GM21423 (cell line): ENCODE measurements around the gene FNDC3B.
"Not testable (repeated sequence)": the region's sequence is repeated elsewhere in the genome, so short reads cannot be mapped to it uniquely, and the experiment has no call there.

Experiments
- ATAC-seq: cut with Tn5 transposase; IDR thresholded peaks from one replicate; pipeline ENCODE4 v1.9.1; 2021; ENCODE audit warnings: mild to moderate bottlenecking, moderate library complexity; ENCODE audit not compliant: unreplicated experiment

The FNDC3B gene

GRCh38 chr3:172039436-172040077, at the start of gene FNDC3B:
TSS of gene FNDC3B (plus strand) at chr3:172039578. CDS start at chr3:172112480, 72,902 bp downstream.
- ATAC-seq: peak; percentile 78

DNA sequence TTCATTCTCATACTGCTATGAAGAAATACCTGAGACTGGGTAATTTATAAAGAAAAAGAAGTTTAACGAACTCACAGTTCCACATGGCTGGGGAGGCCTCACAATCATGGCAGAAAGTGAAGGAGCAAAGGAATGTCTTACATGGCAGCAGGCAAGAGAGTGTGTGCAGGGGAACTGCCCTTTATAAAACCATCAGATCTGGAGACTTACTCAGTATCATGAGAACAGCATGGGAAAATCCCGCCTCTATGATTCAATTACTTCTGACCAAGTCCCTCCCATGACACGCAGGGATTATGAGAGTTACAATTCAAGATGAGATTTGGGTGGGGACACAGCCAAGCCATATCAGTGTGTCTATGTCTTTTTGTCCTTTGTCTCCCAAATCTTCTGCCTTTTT, 49.1 kb upstream of the FNDC3B start:
- ATAC-seq: not testable (repeated sequence)

- no peak for ATAC-seq
Observed at GRCh38 chr3:171991166-171991565, 48.2 kb upstream of the FNDC3B start.

DNA sequence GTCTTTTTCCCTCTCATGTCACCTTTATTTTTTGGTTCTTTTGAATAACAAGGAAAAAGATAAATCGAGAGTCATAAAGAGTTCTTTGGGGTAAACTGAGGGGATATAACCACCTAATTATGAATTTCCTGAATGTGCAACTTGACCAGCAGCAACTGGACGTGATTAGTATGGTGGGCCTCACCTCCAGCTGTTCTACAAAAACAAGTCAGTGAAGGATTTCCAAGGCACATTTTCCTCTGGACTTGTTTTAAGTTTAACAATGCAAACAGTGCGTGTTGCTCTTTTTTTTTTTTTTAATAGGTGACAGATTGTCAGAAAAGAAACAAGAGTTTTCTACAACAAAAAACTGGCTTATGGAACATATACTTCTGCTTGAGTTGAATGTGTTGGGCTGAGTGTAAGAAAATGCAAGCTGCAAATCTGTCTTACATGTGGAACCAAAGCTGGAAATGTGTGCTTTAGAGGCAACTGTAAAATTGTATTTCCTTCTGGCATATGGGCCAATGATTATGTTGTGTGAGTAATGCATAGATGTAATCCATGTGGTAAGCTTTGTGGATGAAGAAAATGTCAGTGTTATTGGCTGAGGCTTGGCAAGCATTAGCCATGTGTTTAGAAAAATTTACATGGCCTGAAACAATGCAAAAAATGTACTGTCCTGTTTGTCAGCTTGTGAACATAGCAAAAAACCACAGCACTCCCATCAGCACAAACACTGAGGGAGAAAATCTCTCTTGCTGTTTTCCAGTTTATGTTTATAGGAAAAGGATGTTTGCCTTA, 44.5 kb upstream of the FNDC3B start:
- no peak for ATAC-seq

- ATAC-seq: no peak
Observed at GRCh38 chr3:171995486-171995885, 43.9 kb upstream of the FNDC3B start.

DNA sequence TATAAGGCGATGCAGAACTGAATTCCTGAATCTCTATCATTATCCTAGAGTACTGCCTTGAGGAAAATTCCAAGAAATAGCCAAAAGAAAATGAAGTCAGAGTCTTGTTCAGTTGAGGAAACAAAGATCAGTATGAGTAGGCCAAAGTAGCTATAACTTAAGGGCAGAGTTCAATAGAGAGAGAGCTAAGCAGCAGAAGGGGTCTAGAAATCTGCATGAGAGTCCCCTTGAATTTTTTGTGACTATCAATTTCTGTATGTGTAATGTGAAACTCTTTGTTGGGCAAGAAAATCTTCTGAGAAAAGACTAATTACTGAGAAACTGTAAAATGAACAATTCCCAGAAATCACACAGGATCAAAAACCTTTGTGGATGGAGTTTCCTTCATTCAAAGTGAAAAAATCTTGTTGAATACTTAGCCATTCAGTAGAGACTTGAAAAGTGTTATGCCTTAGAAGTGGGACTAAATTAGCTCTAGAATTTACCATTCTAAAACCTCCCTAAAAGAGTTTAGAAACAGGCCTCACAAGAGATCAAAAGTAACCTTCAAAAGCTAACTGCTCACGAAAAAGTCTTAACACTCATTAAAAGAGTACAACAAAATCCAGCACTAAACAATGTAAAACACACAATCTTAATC, 43.1 kb upstream of the FNDC3B start:
- no peak for ATAC-seq

- ATAC-seq: not testable (repeated sequence)
Observed at GRCh38 chr3:171998731-171999130, 40.6 kb upstream of the FNDC3B start.

DNA sequence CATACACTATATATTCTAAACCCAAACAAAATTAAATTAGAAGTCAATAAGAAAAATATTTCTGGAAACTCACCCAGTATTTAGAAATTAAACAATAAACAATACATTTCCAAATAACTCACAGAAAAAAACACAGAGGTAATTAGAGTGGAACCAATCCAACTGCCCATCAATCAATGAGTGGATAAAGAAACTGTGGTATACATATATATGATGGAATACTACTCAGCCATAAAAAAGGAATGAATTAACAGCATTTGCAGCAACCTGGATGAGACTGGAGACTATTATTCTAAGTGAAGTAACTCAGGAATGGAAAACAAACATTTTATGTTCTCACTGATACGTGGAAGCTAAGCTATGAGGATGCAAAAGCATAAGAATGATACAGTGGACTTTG, 37.8 kb upstream of the FNDC3B start:
- ATAC-seq: not testable (repeated sequence)

- no peak for ATAC-seq
Observed at GRCh38 chr3:172002512-172003078, 36.8 kb upstream of the FNDC3B start.

DNA sequence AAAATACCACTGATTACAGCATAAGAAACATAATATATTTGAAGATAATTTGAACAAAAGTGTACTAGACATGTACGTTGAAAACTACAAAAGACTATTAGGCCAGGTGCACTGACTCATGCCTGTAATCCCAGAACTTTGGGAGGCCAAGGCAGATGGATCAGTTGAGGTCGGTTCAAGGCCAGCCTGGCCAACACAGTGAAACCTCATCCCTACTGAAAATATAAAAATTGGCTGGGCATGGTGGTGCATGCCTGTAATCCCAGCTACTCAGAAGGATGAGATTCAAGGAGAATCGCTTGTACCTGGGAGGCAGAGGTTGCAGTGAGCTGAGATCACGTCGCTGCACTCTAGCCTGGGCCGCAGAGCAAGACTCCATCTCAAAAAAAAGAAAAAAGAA, 36.2 kb upstream of the FNDC3B start:
- no peak for ATAC-seq

GRCh38 chr3:172007065-172007370, 32.4 kb upstream of the FNDC3B start:
- ATAC-seq: no peak

DNA sequence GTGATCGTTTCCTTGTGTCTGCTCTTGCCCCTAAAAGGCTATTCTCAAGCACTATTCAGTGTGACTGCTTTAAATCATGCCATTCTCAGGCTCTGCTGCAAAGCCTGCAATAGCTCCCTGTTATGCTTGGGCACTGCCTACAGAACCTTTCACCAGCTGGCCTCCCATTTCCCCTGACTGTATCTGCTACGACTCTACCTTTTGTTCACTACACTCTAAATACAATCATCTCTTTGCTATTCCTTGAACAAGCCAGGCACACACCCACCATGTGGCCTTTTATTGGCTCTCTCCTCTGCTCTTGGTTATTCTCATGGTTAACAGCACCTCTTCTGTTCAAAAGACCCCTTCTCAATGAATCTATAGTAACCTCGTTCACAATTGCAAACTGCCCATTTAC, 29.6 kb upstream of the FNDC3B start:
- no peak for ATAC-seq

- no peak for ATAC-seq
Observed at GRCh38 chr3:172012775-172013174, 26.6 kb upstream of the FNDC3B start.

DNA sequence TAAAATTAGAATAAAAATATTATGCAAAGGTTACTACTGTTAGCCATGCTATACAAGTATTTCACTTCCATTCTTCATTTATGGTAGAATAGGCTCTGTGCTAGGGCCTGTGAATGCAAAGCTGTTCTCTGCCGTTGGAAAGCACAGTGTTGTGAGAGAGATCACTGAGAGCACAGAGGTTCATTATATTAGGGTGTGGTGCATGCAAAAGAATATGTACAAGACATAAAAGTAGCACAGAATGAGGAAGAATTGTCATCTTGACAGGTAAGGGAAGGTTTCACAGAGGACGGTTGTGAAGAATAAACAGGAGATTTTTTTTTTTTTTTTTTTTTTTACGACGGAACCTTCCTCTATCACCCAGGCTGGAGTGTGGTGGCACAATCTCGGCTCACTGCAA, 25.2 kb upstream of the FNDC3B start:
- no peak for ATAC-seq

GRCh38 chr3:172018364-172018763, 21.0 kb upstream of the FNDC3B start:
- ATAC-seq: no peak

DNA sequence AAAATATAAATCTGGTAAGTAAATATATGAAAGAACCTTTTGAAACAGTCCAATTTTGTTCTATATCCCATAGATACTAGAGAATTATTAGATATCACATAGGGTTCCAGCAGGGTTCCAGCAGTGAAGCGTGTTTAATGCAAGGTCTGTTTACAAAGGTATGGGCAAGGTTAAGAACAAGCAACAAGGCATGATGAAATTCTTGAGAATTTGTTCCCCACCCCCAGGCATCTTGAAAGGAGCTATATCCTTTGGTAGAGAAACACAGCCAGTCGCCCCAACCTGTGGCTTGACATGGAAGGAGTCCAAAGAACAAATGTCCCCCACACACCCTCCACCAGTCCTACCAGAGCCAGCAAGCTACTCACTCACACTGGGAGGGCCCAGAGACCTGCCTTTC, 18.6 kb upstream of the FNDC3B start:
- no peak for ATAC-seq

GRCh38 chr3:172021164-172021563, 18.2 kb upstream of the FNDC3B start:
- ATAC-seq: no peak

DNA sequence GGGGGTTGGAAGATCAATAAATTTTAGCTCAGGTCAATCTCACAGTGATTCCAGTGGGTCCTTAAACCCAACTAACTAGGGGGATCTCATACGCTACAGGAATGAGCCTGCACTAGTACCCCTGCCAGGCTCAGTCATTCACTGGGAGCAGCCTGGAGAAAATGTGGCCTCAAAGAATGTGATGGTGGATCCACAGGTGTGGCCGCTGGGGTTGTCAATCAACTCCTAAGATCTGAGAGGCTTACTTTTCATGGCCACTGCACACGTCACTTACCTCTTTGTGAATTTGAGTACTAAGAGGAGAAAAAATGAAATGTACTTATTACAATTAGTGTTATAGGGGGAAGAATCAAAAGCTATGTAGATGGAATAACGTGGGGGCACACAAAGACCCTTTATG, 17.5 kb upstream of the FNDC3B start:
- no peak for ATAC-seq

GRCh38 chr3:172023915-172024314, 15.5 kb upstream of the FNDC3B start:
- ATAC-seq: no peak

- ATAC-seq: no peak
Observed at GRCh38 chr3:172024679-172025078, 14.7 kb upstream of the FNDC3B start.

DNA sequence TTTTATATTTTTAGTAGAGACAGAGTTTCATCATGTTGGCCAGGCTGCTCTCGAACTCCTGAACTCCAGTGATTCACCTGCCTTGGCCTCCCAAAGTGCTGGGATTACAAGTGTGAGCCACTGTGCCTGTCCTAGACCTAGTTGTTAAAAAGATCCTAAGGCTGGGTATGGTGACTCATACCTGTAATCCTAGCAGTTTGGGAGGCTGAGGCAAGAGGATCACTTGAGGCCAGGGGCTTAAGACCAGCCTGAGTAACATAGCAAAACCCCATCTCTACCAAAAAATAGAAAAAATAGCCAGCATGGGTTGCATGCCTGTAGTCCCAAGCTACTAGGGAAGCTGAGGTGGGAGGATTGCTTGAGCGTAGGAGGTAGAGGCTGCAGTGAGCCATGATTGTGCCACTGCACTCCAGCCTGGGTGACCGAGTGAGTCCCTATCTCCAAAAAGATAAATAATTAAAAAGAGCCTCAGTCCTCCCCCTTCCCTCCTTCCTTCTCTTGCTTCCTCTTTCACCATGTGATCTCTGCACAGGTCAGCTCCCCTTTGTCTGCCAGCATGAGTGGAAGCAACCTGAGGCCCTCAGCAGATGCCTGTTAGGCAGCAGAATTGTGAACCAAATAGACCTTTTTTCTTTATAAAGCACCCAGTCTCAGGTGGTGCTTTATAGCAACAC, 9.8 kb upstream of the FNDC3B start:
- ATAC-seq: no peak
